ENCODE data around the gene TMEM181. TPM values are rescaled to one million over a fixed set of nuclear protein-coding genes. Genes with fewer than 3 reads are reported as not detected.
"Not testable (repeated sequence)": the region's sequence is repeated elsewhere in the genome, so short reads cannot be mapped to it uniquely, and the experiment has no call there.

Gene TMEM181
- total RNA-seq, 2 donors from 2014 or later: 33.2 to 57.4 TPM

- Histone ChIP-seq H3K9me3 (no peaks in the 10 kb centered on the region), H3K27me3 (no peaks in the 10 kb centered on the region), H3K4me1 (peaks cover 15% of the 10 kb centered on the region), H3K36me3 (no peaks in the 10 kb centered on the region), H3K27ac (no peak overlapping the region), H3K9ac (ENCODE audit: low read depth in 2 of 2, low read length in 2 of 2) (no peak overlapping the region), H3K4me3 (no peak overlapping the region)
- TF ChIP-seq, protein P1, sequence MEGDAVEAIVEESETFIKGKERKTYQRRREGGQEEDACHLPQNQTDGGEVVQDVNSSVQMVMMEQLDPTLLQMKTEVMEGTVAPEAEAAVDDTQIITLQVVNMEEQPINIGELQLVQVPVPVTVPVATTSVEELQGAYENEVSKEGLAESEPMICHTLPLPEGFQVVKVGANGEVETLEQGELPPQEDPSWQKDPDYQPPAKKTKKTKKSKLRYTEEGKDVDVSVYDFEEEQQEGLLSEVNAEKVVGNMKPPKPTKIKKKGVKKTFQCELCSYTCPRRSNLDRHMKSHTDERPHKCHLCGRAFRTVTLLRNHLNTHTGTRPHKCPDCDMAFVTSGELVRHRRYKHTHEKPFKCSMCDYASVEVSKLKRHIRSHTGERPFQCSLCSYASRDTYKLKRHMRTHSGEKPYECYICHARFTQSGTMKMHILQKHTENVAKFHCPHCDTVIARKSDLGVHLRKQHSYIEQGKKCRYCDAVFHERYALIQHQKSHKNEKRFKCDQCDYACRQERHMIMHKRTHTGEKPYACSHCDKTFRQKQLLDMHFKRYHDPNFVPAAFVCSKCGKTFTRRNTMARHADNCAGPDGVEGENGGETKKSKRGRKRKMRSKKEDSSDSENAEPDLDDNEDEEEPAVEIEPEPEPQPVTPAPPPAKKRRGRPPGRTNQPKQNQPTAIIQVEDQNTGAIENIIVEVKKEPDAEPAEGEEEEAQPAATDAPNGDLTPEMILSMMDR (IDR thresholded peaks at IDR 0.05): no peak
- DNase-seq: peak; percentile 15
- intact Hi-C loops (cut with DNase I): no loop called here
These were observed 86.4 kb downstream of the TMEM181 start for GRCh38 chr6:158646023-158646910.

DNA sequence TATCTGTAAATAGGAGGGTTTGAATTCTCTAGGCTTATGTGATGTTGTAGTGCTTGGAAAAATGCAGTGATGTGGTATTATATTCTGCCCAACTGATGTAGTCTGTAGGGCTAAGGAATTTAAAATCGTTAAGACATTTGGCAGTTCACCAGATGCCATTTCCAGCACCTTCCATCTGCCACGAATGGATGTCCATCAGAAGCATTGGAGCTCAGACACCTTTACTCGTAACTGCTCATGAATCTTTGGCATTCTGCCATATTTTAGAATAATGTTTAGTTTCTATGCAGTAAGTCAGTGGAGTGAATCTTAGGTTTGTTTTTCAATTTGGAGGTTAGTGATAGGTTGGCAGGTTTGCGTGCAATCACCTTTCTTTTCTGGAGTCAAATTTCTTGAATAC, 87.6 kb downstream of the TMEM181 start:
- intact Hi-C loops (cut with DNase I): no loop called here
- TF ChIP-seq, protein P1 (IDR thresholded peaks at IDR 0.05): no peak
- H3K27ac ChIP-seq: no peak overlapping the region
- no peaks in the 10 kb centered on the region for H3K36me3 ChIP-seq
- H3K9ac ChIP-seq (ENCODE audit: low read depth in 2 of 2, low read length in 2 of 2): no peak overlapping the region
- H3K9me3 ChIP-seq: no peaks in the 10 kb centered on the region
- H3K4me1 ChIP-seq: peaks cover 8% of the 10 kb centered on the region
- DNase-seq: peak; percentile 4
- no peak overlapping the region for H3K4me3 ChIP-seq
- no peaks in the 10 kb centered on the region for H3K27me3 ChIP-seq

GRCh38 chr6:158648682-158649131, 88.8 kb downstream of the TMEM181 start:
- Histone ChIP-seq H3K9me3 (no peaks in the 10 kb centered on the region), H3K4me1 (peaks cover 4% of the 10 kb centered on the region), H3K27ac (peak overlapping the region; percentile 36), H3K4me3 (no peak overlapping the region), H3K27me3 (no peaks in the 10 kb centered on the region), H3K9ac (ENCODE audit: low read depth in 2 of 2, low read length in 2 of 2) (no peak overlapping the region), H3K36me3 (no peaks in the 10 kb centered on the region)
- TF ChIP-seq, protein P1 (IDR thresholded peaks at IDR 0.05): no peak
- no peak for DNase-seq
- intact Hi-C loops (cut with DNase I): no loop called here

- Histone ChIP-seq H3K9ac (ENCODE audit: low read depth in 2 of 2, low read length in 2 of 2) (peak within 1 kb of the TSS in 1 of 2 donors; percentile 59), H3K36me3 (no peaks in the 10 kb centered on the region), H3K27ac (peak within 1 kb of the TSS; percentile 36), H3K9me3 (no peaks in the 10 kb centered on the region), H3K4me3 (no peak within 1 kb of the TSS), H3K27me3 (no peaks in the 10 kb centered on the region), H3K4me1 (peaks cover 4% of the 10 kb centered on the region)
- TF ChIP-seq, protein P1 (IDR thresholded peaks at IDR 0.05): no peak
- intact Hi-C loops (cut with DNase I): no loop called here
- DNase-seq: peak; percentile 55
These were observed 89.6 kb downstream of the TMEM181 start, which contains the start of gene SYTL3 for GRCh38 chr6:158649289-158650143. TSS of gene SYTL3 (plus strand) at chr6:158650054. CDS start at chr6:158663269, 13,215 bp downstream.

DNA sequence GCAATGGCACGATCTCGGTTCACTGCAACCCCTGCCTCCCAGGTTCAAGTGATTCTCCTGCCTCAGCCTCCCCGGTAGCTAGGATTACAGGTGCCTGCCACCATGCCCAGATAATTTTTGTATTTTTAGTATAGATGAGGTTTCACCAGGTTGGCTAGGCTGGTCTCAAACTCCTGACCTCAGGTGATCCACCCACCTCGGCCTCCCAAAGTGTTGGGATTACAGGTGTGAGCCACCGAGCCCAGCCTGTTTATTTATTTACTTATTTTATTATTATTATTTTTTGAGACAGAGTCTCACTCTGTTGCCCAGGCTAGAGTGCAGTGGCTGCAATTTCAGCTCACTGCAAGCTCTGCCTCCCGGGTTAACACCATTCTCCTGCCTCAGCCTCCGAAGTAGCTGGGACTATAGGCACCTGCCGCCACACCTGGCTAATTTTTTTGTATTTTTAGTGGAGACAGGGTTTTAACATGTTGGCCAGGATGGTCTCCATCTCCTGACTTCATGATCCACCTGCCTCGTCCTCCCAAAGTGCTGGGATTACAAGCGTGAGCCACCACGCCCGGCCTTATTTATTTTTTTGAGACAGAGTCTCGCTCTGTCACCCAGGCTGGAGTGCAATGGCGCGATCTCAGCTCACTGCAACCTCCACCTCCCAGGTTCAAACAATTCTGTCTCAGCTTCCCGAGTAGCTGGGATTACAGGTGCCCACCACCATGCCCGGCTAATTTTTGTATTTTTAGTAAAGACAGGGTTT, 92.3 kb downstream of the TMEM181 start:
- H3K27me3 ChIP-seq; H3K27ac ChIP-seq; H3K36me3 ChIP-seq; intact Hi-C loops (cut with DNase I); H3K9me3 ChIP-seq; DNase-seq; H3K4me3 ChIP-seq; H3K4me1 ChIP-seq; H3K9ac ChIP-seq (ENCODE audit: low read depth in 2 of 2, low read length in 2 of 2): not testable (repeated sequence)

Measured in colonic mucosa (tissue), 4 donors.